Hepatocyte (in vitro differentiated cells): ENCODE data around the gene LRRC10. TPM values are rescaled to one million over a fixed set of nuclear protein-coding genes. Genes with fewer than 3 reads are reported as not detected.

Experiments
- DNase-seq: peaks from one replicate; pipeline ENCODE4 v3.0.0-alpha.2; 2016; ENCODE audit warnings: low spot score
- H2AFZ ChIP-seq: fragments of 200-600 bp; sonication (generic); 2 replicates; pipeline ENCODE4 v1.6.0; 2016; ENCODE audit warnings: antibody characterized with exemption, mild to moderate bottlenecking
- H3K27ac ChIP-seq: fragments of 200-600 bp; sonication (generic); 2 replicates; pipeline ENCODE4 v1.5.1; 2016; ENCODE audit warnings: mild to moderate bottlenecking
- H3K27me3 ChIP-seq: fragments of 200-600 bp; sonication (generic); 2 replicates; pipeline ENCODE4 v1.6.1; 2016
- H3K36me3 ChIP-seq: fragments of 200-600 bp; sonication (generic); replicated peaks from 2 replicates; pipeline ENCODE4 v1.5.1; 2016; ENCODE audit warnings: low read depth; ENCODE audit not compliant: insufficient read depth
- H3K4me1 ChIP-seq: fragments of 200-600 bp; sonication (generic); 2 replicates; pipeline ENCODE4 v1.5.1; 2016; ENCODE audit warnings: mild to moderate bottlenecking, moderate library complexity; ENCODE audit not compliant: insufficient read depth
- H3K4me2 ChIP-seq: fragments of 200-600 bp; sonication (generic); 2 replicates; pipeline ENCODE4 v1.6.0; 2016
- H3K4me3 ChIP-seq: fragments of 200-600 bp; sonication (generic); 2 replicates; pipeline ENCODE4 v1.5.1; 2016; ENCODE audit warnings: mild to moderate bottlenecking
- H3K79me2 ChIP-seq: fragments of 200-600 bp; sonication (generic); 2 replicates; pipeline ENCODE4 v1.6.0; 2017; ENCODE audit warnings: mild to moderate bottlenecking
- H3K9me2 ChIP-seq: fragments of 200-600 bp; sonication (generic); replicated peaks from 2 replicates; pipeline ENCODE4 v1.6.0; 2017; ENCODE audit warnings: mild to moderate bottlenecking; ENCODE audit not compliant: insufficient read depth
- H3K9me3 ChIP-seq: fragments of 200-600 bp; sonication (generic); 2 replicates; pipeline ENCODE4 v1.5.1; 2016; ENCODE audit warnings: low read depth, mild to moderate bottlenecking
- H4K20me1 ChIP-seq: fragments of 200-600 bp; sonication (generic); 2 replicates; pipeline ENCODE4 v1.6.0; 2016; ENCODE audit warnings: mild to moderate bottlenecking; ENCODE audit not compliant: insufficient read depth, poor library complexity, severe bottlenecking
- EZH2 ChIP-seq: fragments of 200-600 bp; sonication (generic); IDR thresholded peaks from 2 replicates; pipeline ENCODE4 v1.6.1; 2016; ENCODE audit warnings: antibody characterized with exemption, mild to moderate bottlenecking, borderline replicate concordance
- EZH2phosphoT487 ChIP-seq: fragments of 200-600 bp; sonication (generic); IDR thresholded peaks from one replicate; pipeline ENCODE4 v1.6.1; 2018; ENCODE audit warnings: antibody characterized with exemption, mild to moderate bottlenecking, low read depth, moderate library complexity; ENCODE audit not compliant: unreplicated experiment, severe bottlenecking
- WGBS: methylation state at CpG from one replicate; pipeline ENCODE4 v1.1.6; 2016; ENCODE audit warnings: low lambda C conversion rate; ENCODE audit errors: missing lambda C conversion rate; 5-methylcytosine and 5-hydroxymethylcytosine counted together
- polyA plus RNA-seq: library from polyadenylated mRNA; unstranded; fragments of >200 nt; fragmentation: Nextera tagmentation; extraction: Ambion mirVana; gene quantifications from 2 replicates; pipeline ENCODE4 v1.2.1, GENCODE V29; 2016
- total RNA-seq: library from RNA; depleted of rRNA; stranded (reverse); fragments of >200 nt; gene quantifications from 2 replicates; pipeline ENCODE4 v1.2.3, GENCODE V29; 2014
- TF ChIP-seq, protein P1 (sequence below): fragments of 200-600 bp; sonication (generic); IDR thresholded peaks from 2 replicates; pipeline ENCODE4 v1.5.1; 2016; ENCODE audit warnings: antibody characterized with exemption, mild to moderate bottlenecking; ENCODE audit not compliant: poor library complexity

LRRC10 gene
- total and polyA plus RNA-seq, 2 experiments from 2014 or later: not detected

DNA sequence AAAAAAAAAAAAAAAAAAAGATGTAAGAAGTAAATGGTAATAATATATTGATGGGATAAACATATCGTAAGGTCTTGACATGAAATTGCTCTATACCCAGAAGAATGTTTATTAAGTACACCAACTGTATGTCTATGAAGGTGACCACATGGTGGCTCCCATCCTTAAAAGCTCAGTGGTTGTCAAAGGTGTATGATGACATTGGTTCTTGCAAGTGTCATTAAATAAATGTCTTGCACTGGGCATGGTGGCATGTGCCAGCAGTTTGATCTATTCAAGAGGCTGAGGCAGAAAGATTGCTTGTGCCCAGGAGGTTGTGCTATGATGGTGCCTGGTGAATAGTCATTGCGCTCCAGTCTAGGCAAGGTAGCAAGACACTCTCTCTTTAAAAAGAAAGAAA is 15.0 kb downstream of the LRRC10 start:
- Histone ChIP-seq H3K36me3 (peaks cover 4% of the 10 kb centered on the region), H3K4me3 (no peak overlapping the region), H3K4me1 (no peaks in the 10 kb centered on the region), H2AFZ (no peak overlapping the region), H3K79me2 (peaks cover 5% of the 10 kb centered on the region), H3K27me3 (no peaks in the 10 kb centered on the region), H3K27ac (no peak overlapping the region), H3K4me2 (no peak overlapping the region), H3K9me2 (no peaks in the 10 kb centered on the region), H3K9me3 (no peaks in the 10 kb centered on the region), H4K20me1 (no peaks in the 10 kb centered on the region)
- DNase-seq: no peak
- TF ChIP-seq EZH2 (no peak), EZH2phosphoT487 (no peak)
- TF ChIP-seq, protein P1, sequence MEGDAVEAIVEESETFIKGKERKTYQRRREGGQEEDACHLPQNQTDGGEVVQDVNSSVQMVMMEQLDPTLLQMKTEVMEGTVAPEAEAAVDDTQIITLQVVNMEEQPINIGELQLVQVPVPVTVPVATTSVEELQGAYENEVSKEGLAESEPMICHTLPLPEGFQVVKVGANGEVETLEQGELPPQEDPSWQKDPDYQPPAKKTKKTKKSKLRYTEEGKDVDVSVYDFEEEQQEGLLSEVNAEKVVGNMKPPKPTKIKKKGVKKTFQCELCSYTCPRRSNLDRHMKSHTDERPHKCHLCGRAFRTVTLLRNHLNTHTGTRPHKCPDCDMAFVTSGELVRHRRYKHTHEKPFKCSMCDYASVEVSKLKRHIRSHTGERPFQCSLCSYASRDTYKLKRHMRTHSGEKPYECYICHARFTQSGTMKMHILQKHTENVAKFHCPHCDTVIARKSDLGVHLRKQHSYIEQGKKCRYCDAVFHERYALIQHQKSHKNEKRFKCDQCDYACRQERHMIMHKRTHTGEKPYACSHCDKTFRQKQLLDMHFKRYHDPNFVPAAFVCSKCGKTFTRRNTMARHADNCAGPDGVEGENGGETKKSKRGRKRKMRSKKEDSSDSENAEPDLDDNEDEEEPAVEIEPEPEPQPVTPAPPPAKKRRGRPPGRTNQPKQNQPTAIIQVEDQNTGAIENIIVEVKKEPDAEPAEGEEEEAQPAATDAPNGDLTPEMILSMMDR: no peak
- WGBS: 98% methylated on average over 2 of the region's 2 CpGs

DNA sequence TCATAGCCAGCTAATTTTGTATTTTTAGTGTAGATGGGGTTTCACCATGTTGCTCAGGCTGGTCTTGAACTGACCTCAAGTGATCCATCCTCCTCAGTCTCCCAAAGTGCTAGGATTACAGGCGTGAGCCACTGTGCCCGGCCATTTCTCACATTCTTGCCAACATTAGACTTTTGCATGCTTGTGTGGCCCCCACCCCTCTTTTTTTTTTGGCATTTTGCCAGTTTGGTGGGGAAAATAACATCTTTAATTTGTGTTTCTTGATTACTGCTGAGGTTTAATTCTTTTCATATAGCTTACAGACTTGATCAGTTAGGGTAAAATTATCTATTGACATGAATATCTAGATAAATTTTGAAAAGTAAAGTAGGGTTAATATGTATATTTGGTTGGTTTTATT is 21.6 kb downstream of the LRRC10 start:
- Histone ChIP-seq H2AFZ (no peak overlapping the region), H3K79me2 (peaks cover 33% of the 10 kb centered on the region), H3K27ac (no peak overlapping the region), H3K9me2 (no peaks in the 10 kb centered on the region), H3K36me3 (peaks cover 10% of the 10 kb centered on the region), H3K4me2 (no peak overlapping the region), H3K27me3 (no peaks in the 10 kb centered on the region), H3K9me3 (no peaks in the 10 kb centered on the region), H4K20me1 (peaks cover 14% of the 10 kb centered on the region), H3K4me3 (no peak overlapping the region), H3K4me1 (peaks cover 7% of the 10 kb centered on the region)
- no peak for DNase-seq
- TF ChIP-seq EZH2phosphoT487: no peak
- TF ChIP-seq, protein P1: no peak
- TF ChIP-seq EZH2: no peak
- WGBS: 91% methylated on average over 2 of the region's 2 CpGs

DNA sequence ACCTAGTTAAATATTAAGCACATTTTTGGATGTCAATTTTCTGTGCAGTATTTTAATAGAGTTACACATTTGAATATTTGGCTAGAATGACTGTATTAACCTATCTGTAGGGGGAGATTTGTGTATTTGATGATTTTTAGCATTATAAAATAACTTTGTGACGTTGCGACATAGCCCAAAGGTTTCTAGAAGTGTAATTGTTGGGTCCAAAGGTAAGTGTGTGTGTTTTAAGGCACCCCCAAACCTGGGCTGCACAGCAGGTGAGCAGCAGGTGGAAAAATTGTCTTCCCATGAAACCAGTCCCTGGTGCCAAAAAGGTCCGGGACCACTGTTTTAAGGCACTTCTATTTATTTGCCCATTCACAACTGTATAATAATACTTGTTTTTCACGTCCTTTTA is 22.2 kb downstream of the LRRC10 start:
- Histone ChIP-seq H3K27ac (no peak overlapping the region), H2AFZ (no peak overlapping the region), H3K9me2 (no peaks in the 10 kb centered on the region), H3K4me1 (peaks cover 7% of the 10 kb centered on the region), H3K79me2 (peaks cover 33% of the 10 kb centered on the region), H4K20me1 (peaks cover 14% of the 10 kb centered on the region), H3K4me2 (no peak overlapping the region), H3K36me3 (peaks cover 8% of the 10 kb centered on the region), H3K27me3 (no peaks in the 10 kb centered on the region), H3K4me3 (no peak overlapping the region), H3K9me3 (no peaks in the 10 kb centered on the region)
- WGBS: 96% methylated on average over 4 of the region's 4 CpGs
- TF ChIP-seq, protein P1: no peak
- no peak for DNase-seq
